GM12878 (cell line): ENCODE results near the gene TNRC6C. TPM values are rescaled to one million over a fixed set of nuclear protein-coding genes. Genes with fewer than 3 reads are reported as not detected.

Source experiments
- ATAC-seq: fragments of 200-7000 bp; cut with Tn5 transposase; 3 replicates; pipeline ENCODE4 v1.9.1; 2020; ENCODE audit warnings: mild to moderate bottlenecking, moderate library complexity
- BruUV-seq: library from RNA; stranded (reverse); fragments of 400-500 nt; replicated peaks from 2 replicates; lab custom pipeline; 2021; lab: Mats Ljungman, UMichigan
- CTCF ChIA-PET: fragments of 300-600 bp; sonication (Branson Sonifier 250); formaldehyde crosslinking; extraction: SDS; loops from one replicate; lab custom pipeline; 2021; ENCODE audit warnings: inconsistent platforms; lab: Yijun Ruan, JAX
- POLR2A ChIA-PET: fragments of 350-600 bp; formaldehyde crosslinking; extraction: SDS; loops from one replicate; lab custom pipeline; 2021; ENCODE audit warnings: inconsistent platforms; lab: Charles Lee
- RAD21 ChIA-PET: fragments of 300-600 bp; sonication (Branson Sonifier 250); formaldehyde crosslinking; loops from one replicate; lab custom pipeline; 2023; ENCODE audit warnings: antibody characterized with exemption; ENCODE audit not compliant: unreplicated experiment; lab: Charles Lee
- SMC1A ChIA-PET: fragments of 300-600 bp; sonication (Branson Sonifier 250); formaldehyde crosslinking; loops from one replicate; lab custom pipeline; 2023; ENCODE audit not compliant: unreplicated experiment, uncharacterized antibody; lab: Charles Lee
- DNase-seq: peaks from one replicate; pipeline ENCODE4 v3.0.0-alpha.2; 2011; ENCODE audit warnings: low read depth, low spot score
- FAIRE-seq: peaks from 3 replicates; lab custom pipeline; 2011; peaks lifted over from hg19 to GRCh38; lab: Jason Lieb, UNC
- H2AFZ ChIP-seq: 2 replicates; pipeline ENCODE4 v1.6.0; 2011; ENCODE audit warnings: low read depth, low read length, control low read depth; ENCODE audit not compliant: control insufficient read depth
- H3K27ac ChIP-seq: 2 replicates; pipeline ENCODE4 v1.5.1; 2011; ENCODE audit warnings: control low read depth; ENCODE audit not compliant: control insufficient read depth, insufficient read depth
- H3K27me3 ChIP-seq, 2 experiments: replicated peaks in 1 of 2; 2 replicates each; pipeline versions ENCODE4 v1.6.0 to v1.6.1; 2011; ENCODE audit warnings: low read length in 1 of 2; ENCODE audit not compliant: control insufficient read depth in 2 of 2, insufficient read depth in 2 of 2
- H3K36me3 ChIP-seq, 2 experiments: 2 replicates each; pipeline ENCODE4 v1.5.1; 2011; ENCODE audit warnings: low read length in 1 of 2; ENCODE audit not compliant: control insufficient read depth in 2 of 2, insufficient read depth in 2 of 2
- H3K4me1 ChIP-seq: 2 replicates; pipeline ENCODE4 v1.6.1; 2011; ENCODE audit warnings: mild to moderate bottlenecking, low read length, moderate library complexity, mixed read lengths; ENCODE audit not compliant: control insufficient read depth, insufficient read depth
- H3K4me2 ChIP-seq: 2 replicates; pipeline ENCODE4 v1.6.0; 2011; ENCODE audit warnings: control low read depth; ENCODE audit not compliant: control insufficient read depth, insufficient read depth
- H3K4me3 ChIP-seq: fragments of 200-600 bp; sonication (generic); 2 replicates; pipeline ENCODE4 v1.5.1; 2016
- H3K79me2 ChIP-seq: 2 replicates; pipeline ENCODE4 v1.6.0; 2011; ENCODE audit warnings: low read length; ENCODE audit not compliant: control insufficient read depth, insufficient read depth
- H3K9ac ChIP-seq: 2 replicates; pipeline ENCODE4 v1.8.0; 2011; ENCODE audit warnings: low read length, control low read depth, mixed read lengths; ENCODE audit not compliant: control insufficient read depth, insufficient read depth
- H3K9me3 ChIP-seq: replicated peaks from 3 replicates; pipeline ENCODE4 v1.5.1; 2011; ENCODE audit warnings: mild to moderate bottlenecking, low read length; ENCODE audit not compliant: control insufficient read depth, insufficient read depth
- H4K20me1 ChIP-seq: 2 replicates; pipeline ENCODE4 v1.6.0; 2011; ENCODE audit not compliant: control insufficient read depth, insufficient read depth
- ATF2 ChIP-seq: IDR thresholded peaks from 2 replicates; pipeline ENCODE4 v1.6.1; 2012; ENCODE audit warnings: low read length, inconsistent platforms
- BMI1 ChIP-seq: fragments of 450-650 bp; IDR thresholded peaks from 2 replicates; pipeline ENCODE4 v1.6.1; 2016; ENCODE audit warnings: mild to moderate bottlenecking, moderate library complexity, borderline replicate concordance
- HCFC1 ChIP-seq: fragments of 150-350 bp; IDR thresholded peaks from 2 replicates; pipeline ENCODE4 v1.6.1; 2014; ENCODE audit warnings: low read length
- JUND ChIP-seq: IDR thresholded peaks from 2 replicates; pipeline ENCODE4 v1.6.1; 2012; ENCODE audit warnings: low read depth, mild to moderate bottlenecking, low read length, improper control_type of control experiment, moderate library complexity
- MEF2A ChIP-seq: IDR thresholded peaks from 2 replicates; pipeline ENCODE4 v1.6.1; 2011; ENCODE audit warnings: low read depth, mild to moderate bottlenecking, low read length, moderate library complexity; ENCODE audit not compliant: insufficient read depth
- NR2F1 ChIP-seq: fragments of 450-650 bp; conservative IDR thresholded peaks from 2 replicates; pipeline ENCODE4 v1.6.1; 2017; ENCODE audit warnings: mild to moderate bottlenecking
- WGBS: methylation state at CpG from one replicate; pipeline ENCODE4 v1.1.6; 2016; ENCODE audit warnings: low lambda C conversion rate; ENCODE audit not compliant: insufficient replicate concordance, insufficient coverage; ENCODE audit errors: missing lambda C conversion rate; 5-methylcytosine and 5-hydroxymethylcytosine counted together
- in situ Hi-C: fragments of 300-500 bp; cut with MboI; formaldehyde crosslinking; loops from 9 replicates; pipeline ENCODE4 v1.14.3; 2018; ENCODE audit warnings: mixed read lengths
- intact Hi-C: fragments of 100-400 bp; cut with micrococcal nuclease; formaldehyde crosslinking; loops from one replicate; pipeline ENCODE4 v1.14.2; 2022; ENCODE audit not compliant: unreplicated experiment
- polyA plus RNA-seq, 11 experiments: library from polyadenylated mRNA; depleted of rRNA in 4 of 11; unstranded in 6 of 11; stranded (reverse) in 5 of 11; fragments of >200 nt; fragmentation: Nextera tagmentation in 4 of 11; fragmentation: Illumina TruSeq in 1 of 11; extraction: Ambion mirVana in 4 of 11; extraction: Trizol in 1 of 11; gene quantifications; 1 replicate in 1 of 11; 2 replicates in 10 of 11; pipeline versions ENCODE4 v1.2.1 to v1.2.3, GENCODE V29; 2011 to 2016; ENCODE audit warnings: inconsistent platforms in 2 of 11, missing spikeins in 2 of 11, low read depth in 1 of 11
- total RNA-seq, 4 experiments: library from RNA; depleted of rRNA in 3 of 4; stranded (reverse); fragments of >200 nt in 3 of 4; fragmentation: Illumina TruSeq in 1 of 4; extraction: Trizol in 1 of 4; gene quantifications; 2 replicates each; pipeline versions ENCODE4 v1.2.1 to v1.2.3, GENCODE V29; 2013 to 2021
- TF ChIP-seq, protein P1 (sequence below): fragments of 150-350 bp; IDR thresholded peaks from 2 replicates; pipeline ENCODE4 v1.6.1; 2016; ENCODE audit warnings: low read depth, low read length
- TF ChIP-seq, protein P2 (sequence below): fragments of 450-650 bp; formaldehyde crosslinking; IDR thresholded peaks from 2 replicates; pipeline ENCODE4 v1.5.0; 2022; ENCODE audit warnings: mild to moderate bottlenecking, missing genetic modification characterization
- TF ChIP-seq, protein P3 (sequence below): fragments of 450-650 bp; IDR thresholded peaks from 2 replicates; pipeline ENCODE4 v1.6.1; 2016; ENCODE audit warnings: mild to moderate bottlenecking, moderate library complexity, borderline replicate concordance

The TNRC6C gene
- total and polyA plus RNA-seq, 10 of the 15 experiments (the other 5 are each of a cell fraction or from before 2014, with no cell fraction given): 0.40 to 6.1 (median 0.96) TPM

DNA sequence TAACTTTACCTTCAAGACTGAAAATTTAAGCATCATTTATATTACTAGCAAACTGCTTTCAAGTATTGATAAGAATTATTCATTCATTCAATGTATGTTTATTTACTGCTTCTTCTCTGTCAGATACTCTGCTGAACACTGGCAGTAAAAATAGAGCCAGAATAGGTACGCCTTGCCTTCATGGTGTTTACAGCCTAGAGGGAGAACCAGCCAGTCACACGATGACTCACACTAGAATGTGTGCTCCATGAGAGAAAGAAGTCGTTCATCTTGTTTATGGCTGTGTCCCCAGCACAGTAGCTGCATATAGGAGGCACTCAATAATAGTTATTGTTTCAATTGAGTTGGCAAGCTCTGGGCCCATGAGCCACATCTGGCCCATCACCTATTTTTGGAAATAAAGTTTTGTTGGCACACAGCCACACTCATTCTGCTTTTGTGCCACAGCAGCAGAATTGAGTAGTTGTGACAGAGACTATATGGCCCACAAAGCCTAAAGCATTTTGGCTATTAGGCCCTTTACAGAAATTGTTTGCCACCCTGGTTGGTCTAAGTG lies 85.9 kb downstream of the TNRC6C start:
- SMC1A ChIA-PET: interaction anchor here (1.0 to 5.8 kb wide), 3 partner anchors 14 to 38 kb away, joined by 3 to 79 read pairs (median 3); no protein-coding TSS in a partner anchor
- no peaks in the 10 kb centered on the region for H3K9me3 ChIP-seq
- no peaks in the 10 kb centered on the region for H3K4me1 ChIP-seq
- peaks cover 0 to 2% of the 10 kb centered on the region in 2 experiments; a peak in 1 of 4 replicates for H3K36me3 ChIP-seq
- no peaks in the 10 kb centered on the region for H3K79me2 ChIP-seq
- H3K27me3 ChIP-seq: no peaks in the 10 kb centered on the region
- POLR2A ChIA-PET: interaction anchor here (0.5 kb wide), 1 partner anchor 338 kb away, joined by 4 read pairs; no protein-coding TSS in a partner anchor
- H3K9ac ChIP-seq: no peak overlapping the region
- H3K4me2 ChIP-seq: no peak overlapping the region
- WGBS: 8% methylated on average over 3 of the region's 3 CpGs
- intact Hi-C loops: no loop called here
- ATAC-seq (no peak), FAIRE-seq (no peak), DNase-seq (no peak)
- RAD21 ChIA-PET: no interaction called here
- in situ Hi-C loops: no loop called here
- no peak overlapping the region for H3K27ac ChIP-seq
- H3K4me3 ChIP-seq: no peak overlapping the region
- H2AFZ ChIP-seq: no peak overlapping the region
- no peaks in the 10 kb centered on the region for H4K20me1 ChIP-seq
- CTCF ChIA-PET: interaction anchor here (1.0 to 5.8 kb wide), 5 partner anchors 9 to 41 kb away, joined by 3 to 80 read pairs (median 4); no protein-coding TSS in a partner anchor
- BruUV-seq: no TSS peak
- TF ChIP-seq MEF2A: no peak
- TF ChIP-seq, protein P1, sequence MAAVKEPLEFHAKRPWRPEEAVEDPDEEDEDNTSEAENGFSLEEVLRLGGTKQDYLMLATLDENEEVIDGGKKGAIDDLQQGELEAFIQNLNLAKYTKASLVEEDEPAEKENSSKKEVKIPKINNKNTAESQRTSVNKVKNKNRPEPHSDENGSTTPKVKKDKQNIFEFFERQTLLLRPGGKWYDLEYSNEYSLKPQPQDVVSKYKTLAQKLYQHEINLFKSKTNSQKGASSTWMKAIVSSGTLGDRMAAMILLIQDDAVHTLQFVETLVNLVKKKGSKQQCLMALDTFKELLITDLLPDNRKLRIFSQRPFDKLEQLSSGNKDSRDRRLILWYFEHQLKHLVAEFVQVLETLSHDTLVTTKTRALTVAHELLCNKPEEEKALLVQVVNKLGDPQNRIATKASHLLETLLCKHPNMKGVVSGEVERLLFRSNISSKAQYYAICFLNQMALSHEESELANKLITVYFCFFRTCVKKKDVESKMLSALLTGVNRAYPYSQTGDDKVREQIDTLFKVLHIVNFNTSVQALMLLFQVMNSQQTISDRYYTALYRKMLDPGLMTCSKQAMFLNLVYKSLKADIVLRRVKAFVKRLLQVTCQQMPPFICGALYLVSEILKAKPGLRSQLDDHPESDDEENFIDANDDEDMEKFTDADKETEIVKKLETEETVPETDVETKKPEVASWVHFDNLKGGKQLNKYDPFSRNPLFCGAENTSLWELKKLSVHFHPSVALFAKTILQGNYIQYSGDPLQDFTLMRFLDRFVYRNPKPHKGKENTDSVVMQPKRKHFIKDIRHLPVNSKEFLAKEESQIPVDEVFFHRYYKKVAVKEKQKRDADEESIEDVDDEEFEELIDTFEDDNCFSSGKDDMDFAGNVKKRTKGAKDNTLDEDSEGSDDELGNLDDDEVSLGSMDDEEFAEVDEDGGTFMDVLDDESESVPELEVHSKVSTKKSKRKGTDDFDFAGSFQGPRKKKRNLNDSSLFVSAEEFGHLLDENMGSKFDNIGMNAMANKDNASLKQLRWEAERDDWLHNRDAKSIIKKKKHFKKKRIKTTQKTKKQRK: no peak
- TF ChIP-seq, protein P2, sequence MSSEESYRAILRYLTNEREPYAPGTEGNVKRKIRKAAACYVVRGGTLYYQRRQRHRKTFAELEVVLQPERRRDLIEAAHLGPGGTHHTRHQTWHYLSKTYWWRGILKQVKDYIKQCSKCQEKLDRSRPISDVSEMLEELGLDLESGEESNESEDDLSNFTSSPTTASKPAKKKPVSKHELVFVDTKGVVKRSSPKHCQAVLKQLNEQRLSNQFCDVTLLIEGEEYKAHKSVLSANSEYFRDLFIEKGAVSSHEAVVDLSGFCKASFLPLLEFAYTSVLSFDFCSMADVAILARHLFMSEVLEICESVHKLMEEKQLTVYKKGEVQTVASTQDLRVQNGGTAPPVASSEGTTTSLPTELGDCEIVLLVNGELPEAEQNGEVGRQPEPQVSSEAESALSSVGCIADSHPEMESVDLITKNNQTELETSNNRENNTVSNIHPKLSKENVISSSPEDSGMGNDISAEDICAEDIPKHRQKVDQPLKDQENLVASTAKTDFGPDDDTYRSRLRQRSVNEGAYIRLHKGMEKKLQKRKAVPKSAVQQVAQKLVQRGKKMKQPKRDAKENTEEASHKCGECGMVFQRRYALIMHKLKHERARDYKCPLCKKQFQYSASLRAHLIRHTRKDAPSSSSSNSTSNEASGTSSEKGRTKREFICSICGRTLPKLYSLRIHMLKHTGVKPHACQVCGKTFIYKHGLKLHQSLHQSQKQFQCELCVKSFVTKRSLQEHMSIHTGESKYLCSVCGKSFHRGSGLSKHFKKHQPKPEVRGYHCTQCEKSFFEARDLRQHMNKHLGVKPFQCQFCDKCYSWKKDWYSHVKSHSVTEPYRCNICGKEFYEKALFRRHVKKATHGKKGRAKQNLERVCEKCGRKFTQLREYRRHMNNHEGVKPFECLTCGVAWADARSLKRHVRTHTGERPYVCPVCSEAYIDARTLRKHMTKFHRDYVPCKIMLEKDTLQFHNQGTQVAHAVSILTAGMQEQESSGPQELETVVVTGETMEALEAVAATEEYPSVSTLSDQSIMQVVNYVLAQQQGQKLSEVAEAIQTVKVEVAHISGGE (CRISPR knock-in tag): no peak
- no peak for TF ChIP-seq HCFC1
- TF ChIP-seq NR2F1: no peak
- no peak for TF ChIP-seq JUND
- TF ChIP-seq, protein P3, sequence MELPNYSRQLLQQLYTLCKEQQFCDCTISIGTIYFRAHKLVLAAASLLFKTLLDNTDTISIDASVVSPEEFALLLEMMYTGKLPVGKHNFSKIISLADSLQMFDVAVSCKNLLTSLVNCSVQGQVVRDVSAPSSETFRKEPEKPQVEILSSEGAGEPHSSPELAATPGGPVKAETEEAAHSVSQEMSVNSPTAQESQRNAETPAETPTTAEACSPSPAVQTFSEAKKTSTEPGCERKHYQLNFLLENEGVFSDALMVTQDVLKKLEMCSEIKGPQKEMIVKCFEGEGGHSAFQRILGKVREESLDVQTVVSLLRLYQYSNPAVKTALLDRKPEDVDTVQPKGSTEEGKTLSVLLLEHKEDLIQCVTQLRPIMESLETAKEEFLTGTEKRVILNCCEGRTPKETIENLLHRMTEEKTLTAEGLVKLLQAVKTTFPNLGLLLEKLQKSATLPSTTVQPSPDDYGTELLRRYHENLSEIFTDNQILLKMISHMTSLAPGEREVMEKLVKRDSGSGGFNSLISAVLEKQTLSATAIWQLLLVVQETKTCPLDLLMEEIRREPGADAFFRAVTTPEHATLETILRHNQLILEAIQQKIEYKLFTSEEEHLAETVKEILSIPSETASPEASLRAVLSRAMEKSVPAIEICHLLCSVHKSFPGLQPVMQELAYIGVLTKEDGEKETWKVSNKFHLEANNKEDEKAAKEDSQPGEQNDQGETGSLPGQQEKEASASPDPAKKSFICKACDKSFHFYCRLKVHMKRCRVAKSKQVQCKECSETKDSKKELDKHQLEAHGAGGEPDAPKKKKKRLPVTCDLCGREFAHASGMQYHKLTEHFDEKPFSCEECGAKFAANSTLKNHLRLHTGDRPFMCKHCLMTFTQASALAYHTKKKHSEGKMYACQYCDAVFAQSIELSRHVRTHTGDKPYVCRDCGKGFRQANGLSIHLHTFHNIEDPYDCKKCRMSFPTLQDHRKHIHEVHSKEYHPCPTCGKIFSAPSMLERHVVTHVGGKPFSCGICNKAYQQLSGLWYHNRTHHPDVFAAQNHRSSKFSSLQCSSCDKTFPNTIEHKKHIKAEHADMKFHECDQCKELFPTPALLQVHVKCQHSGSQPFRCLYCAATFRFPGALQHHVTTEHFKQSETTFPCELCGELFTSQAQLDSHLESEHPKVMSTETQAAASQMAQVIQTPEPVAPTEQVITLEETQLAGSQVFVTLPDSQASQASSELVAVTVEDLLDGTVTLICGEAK: no peak
- no peak for TF ChIP-seq BMI1
- no peak for TF ChIP-seq ATF2
